Right lobe of liver (tissue), 6 donors: ENCODE measurements around the gene FRK. TPM values are rescaled to one million over a fixed set of nuclear protein-coding genes. Genes with fewer than 3 reads are reported as not detected.
A peak's percentile ranks its signal among the peaks of the same experiment; 100 is the strongest.

ENCODE experiments used
- ATAC-seq, 4 donors: fragments of 200-7000 bp; cut with Tn5 transposase; one replicate each; pipeline ENCODE4 v1.9.1; 2020; ENCODE audit warnings: mild to moderate bottlenecking in 4 of 4, moderate library complexity in 4 of 4
- DNase-seq, 3 donors: peaks; one replicate each; pipeline ENCODE4 v3.0.0-alpha.2; 2020
- H3K27ac ChIP-seq, 3 donors: fragments of 200-600 bp; one replicate each; pipeline ENCODE4 v1.8.0; 2022
- H3K27me3 ChIP-seq, 2 donors: fragments of 200-600 bp; one replicate each; pipeline ENCODE4 v1.8.0; 2022
- H3K36me3 ChIP-seq, 4 donors: fragments of 200-600 bp; sonication (generic) in 1 of 4; one replicate each; pipeline versions ENCODE4 v1.5.1 to v1.8.0; 2017 to 2022; ENCODE audit warnings: control low read depth in 1 of 4
- H3K4me1 ChIP-seq, 4 donors: fragments of 200-600 bp; sonication (generic) in 1 of 4; one replicate each; pipeline versions ENCODE4 v1.5.1 to v1.8.0; 2017 to 2022; ENCODE audit warnings: control low read depth in 1 of 4
- H3K4me3 ChIP-seq, 3 donors: fragments of 200-600 bp; one replicate each; pipeline ENCODE4 v1.8.0; 2022
- H3K9me3 ChIP-seq, 4 donors: fragments of 200-600 bp; sonication (generic) in 1 of 4; one replicate each; pipeline versions ENCODE4 v1.5.1 to v1.8.0; 2017 to 2022; ENCODE audit warnings: control low read depth in 1 of 4
- POLR2A ChIP-seq: fragments of 450-650 bp; IDR thresholded peaks from one replicate; pipeline ENCODE4 v1.6.1; 2017; ENCODE audit warnings: antibody characterized with exemption, mild to moderate bottlenecking
- WGBS: methylation state at CpG from one replicate; pipeline ENCODE4 v1.1.6; 2018; ENCODE audit warnings: low coverage, low lambda C conversion rate; ENCODE audit not compliant: insufficient coverage; ENCODE audit errors: missing lambda C conversion rate; 5-methylcytosine and 5-hydroxymethylcytosine counted together
- intact Hi-C, 2 donors: fragments of 100-400 bp; cut with DNase I; formaldehyde crosslinking; loops; one replicate each; pipeline versions ENCODE4 v1.11.2 to v1.14.1; 2022
- total RNA-seq, 6 experiments: library from RNA; depleted of rRNA in 2 of 6; stranded (reverse); fragments of >200 nt in 2 of 6; fragmentation: NEBNext Ultra II Directional in 3 of 6; extraction: Animal tissue kit (Norgen Biotek cat#: 25700) in 3 of 6; gene quantifications; one replicate each; pipeline versions ENCODE4 v1.1.0 to v1.2.4, GENCODE V29; 2016 to 2023
- TF ChIP-seq, protein P1 (sequence below), 4 donors: fragments of 200-600 bp in 3 of 4; fragments of 450-650 bp in 1 of 4; IDR thresholded peaks; one replicate each; pipeline versions ENCODE4 v1.5.1 to v1.8.0; 2016 to 2022; ENCODE audit warnings: antibody characterized with exemption in 4 of 4, mild to moderate bottlenecking in 2 of 4
- donor health status: DM: no; HTN: yes; CAD: no.
- donor health status: DM: no; HTN: no; CAD: no.
- donor health status: DM: no; HTN: no; CAD: no.
- donor health status: DM: no; HTN: yes; CAD: no.
- donor health status: DM: no; HTN: yes; CAD: no.

FRK gene
- total RNA-seq, 6 experiments from 2014 or later = 8.4 to 14.1 (median 11.9) TPM

DNA sequence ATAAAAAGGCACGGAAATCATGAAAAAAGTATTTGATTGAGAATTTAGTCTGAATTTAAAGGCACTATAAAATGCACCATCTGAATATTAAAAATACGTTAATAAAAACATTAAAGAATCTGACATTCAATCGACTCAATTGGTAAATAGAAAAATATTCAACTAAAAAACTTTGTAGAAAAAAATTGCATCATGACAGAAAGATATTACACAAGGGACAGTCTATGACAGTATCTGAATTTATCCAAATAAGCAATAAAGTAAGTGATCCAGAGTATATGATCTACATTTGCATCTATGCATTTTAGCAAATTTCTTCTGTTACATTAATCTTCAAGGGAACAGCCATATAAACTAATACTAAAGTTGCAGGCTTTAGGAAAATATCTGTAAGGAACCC, 9.4 kb downstream of the FRK start:
- H3K9me3 ChIP-seq = no peaks in the 10 kb centered on the region
- ATAC-seq (no peak), DNase-seq (no peak)
- intact Hi-C loops = no loop called here
- no peaks in the 10 kb centered on the region for H3K27me3 ChIP-seq
- 77% methylated on average over 3 of the region's 3 CpGs for WGBS
- peaks cover 0 to 5% (median under 1%) of the 10 kb centered on the region in 4 donors for H3K4me1 ChIP-seq
- no peak overlapping the region for H3K27ac ChIP-seq
- TF ChIP-seq, protein P1, sequence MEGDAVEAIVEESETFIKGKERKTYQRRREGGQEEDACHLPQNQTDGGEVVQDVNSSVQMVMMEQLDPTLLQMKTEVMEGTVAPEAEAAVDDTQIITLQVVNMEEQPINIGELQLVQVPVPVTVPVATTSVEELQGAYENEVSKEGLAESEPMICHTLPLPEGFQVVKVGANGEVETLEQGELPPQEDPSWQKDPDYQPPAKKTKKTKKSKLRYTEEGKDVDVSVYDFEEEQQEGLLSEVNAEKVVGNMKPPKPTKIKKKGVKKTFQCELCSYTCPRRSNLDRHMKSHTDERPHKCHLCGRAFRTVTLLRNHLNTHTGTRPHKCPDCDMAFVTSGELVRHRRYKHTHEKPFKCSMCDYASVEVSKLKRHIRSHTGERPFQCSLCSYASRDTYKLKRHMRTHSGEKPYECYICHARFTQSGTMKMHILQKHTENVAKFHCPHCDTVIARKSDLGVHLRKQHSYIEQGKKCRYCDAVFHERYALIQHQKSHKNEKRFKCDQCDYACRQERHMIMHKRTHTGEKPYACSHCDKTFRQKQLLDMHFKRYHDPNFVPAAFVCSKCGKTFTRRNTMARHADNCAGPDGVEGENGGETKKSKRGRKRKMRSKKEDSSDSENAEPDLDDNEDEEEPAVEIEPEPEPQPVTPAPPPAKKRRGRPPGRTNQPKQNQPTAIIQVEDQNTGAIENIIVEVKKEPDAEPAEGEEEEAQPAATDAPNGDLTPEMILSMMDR (IDR thresholded peaks at IDR 0.05) = no peak
- no peak for TF ChIP-seq POLR2A
- no peaks in the 10 kb centered on the region for H3K36me3 ChIP-seq
- no peak overlapping the region for H3K4me3 ChIP-seq

GRCh38 chr6:116050737-116051136, 10.0 kb downstream of the FRK start:
- no peak for DNase-seq
- H3K4me3 ChIP-seq = no peak overlapping the region
- TF ChIP-seq POLR2A = no peak
- TF ChIP-seq, protein P1 (IDR thresholded peaks at IDR 0.05) = no peak
- no peak overlapping the region for H3K27ac ChIP-seq
- no peaks in the 10 kb centered on the region for H3K27me3 ChIP-seq
- no peak for ATAC-seq
- 78% methylated on average over 1 of the region's 1 CpG for WGBS
- H3K9me3 ChIP-seq = no peaks in the 10 kb centered on the region
- peaks cover 0 to 5% (median 0%) of the 10 kb centered on the region in 4 donors for H3K4me1 ChIP-seq
- intact Hi-C loops = no loop called here
- H3K36me3 ChIP-seq = no peaks in the 10 kb centered on the region

DNA sequence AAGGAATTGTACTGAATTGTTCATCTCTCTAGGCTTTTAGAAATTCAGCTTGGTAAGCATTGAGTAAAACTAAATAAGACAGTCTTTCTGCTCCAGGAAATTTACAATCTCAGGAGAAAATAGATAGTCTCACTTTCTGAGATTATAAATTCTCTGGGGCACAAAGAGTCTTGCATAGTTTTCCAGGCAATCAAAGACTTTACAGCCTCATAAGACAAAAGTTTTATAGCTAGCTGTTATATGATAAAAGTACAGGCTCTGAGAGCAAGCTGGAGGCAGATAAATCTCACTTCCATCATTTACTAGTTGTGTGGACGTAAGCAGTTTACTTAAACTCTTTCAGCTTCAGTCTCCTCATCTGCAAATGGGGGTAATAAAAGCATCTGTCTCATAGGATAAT, 11.4 kb downstream of the FRK start:
- TF ChIP-seq POLR2A = no peak
- TF ChIP-seq, protein P1 (IDR thresholded peaks at IDR 0.05) = no peak
- Histone ChIP-seq H3K36me3 (no peaks in the 10 kb centered on the region), H3K4me3 (no peak overlapping the region), H3K27me3 (no peaks in the 10 kb centered on the region), H3K4me1 (peaks cover 0 to 5% (median 0%) of the 10 kb centered on the region in 4 donors), H3K9me3 (no peaks in the 10 kb centered on the region), H3K27ac (no peak overlapping the region)
- DNase-seq (no peak), ATAC-seq (no peak)
- WGBS = 100% methylated on average over 1 of the region's 1 CpG
- intact Hi-C loops = no loop called here

DNA sequence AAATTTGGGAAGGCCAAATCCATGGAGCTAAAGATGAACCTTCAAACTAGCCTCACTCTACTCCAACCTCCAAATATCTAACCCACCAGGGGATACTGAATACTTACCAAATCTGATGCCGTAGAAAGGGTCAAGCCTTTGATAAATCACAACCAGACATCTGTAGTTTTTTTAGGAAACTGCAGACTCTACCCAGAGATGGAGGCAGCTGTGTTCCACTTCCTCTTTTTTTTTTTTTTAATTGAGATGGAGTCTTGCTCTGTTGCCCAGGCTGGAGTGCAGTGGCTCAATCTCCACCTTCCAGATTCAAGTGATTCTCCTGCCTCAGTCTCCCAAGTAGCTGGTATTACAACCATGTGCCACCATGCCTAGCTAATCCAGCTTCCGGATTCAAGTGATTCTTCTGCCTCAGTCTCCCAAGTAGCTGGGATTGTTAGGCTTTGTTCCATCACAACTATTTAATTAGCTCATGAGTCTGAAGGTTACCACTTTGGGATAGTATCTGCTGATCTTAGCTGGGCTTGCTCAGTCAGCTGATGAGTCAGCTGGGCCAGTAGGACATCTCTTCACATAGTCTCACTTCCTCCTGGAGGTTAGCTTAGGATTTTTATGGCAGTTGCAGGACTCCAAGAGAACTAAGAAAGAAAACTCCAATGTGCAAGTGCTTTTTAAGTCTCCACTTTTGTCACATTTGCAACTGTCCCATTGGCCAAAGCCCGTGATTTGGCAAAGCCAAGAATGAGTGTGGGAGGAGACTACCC, 13.3 kb downstream of the FRK start:
- DNase-seq (peak in 1 of 3 donors; percentile 56), ATAC-seq (peak; percentile 79 to 100 (median 89))
- no peak overlapping the region for H3K4me3 ChIP-seq
- H3K9me3 ChIP-seq = no peaks in the 10 kb centered on the region
- TF ChIP-seq POLR2A = no peak
- TF ChIP-seq, protein P1 (IDR thresholded peaks at IDR 0.05) = no peak
- no peaks in the 10 kb centered on the region for H3K36me3 ChIP-seq
- no peaks in the 10 kb centered on the region for H3K27me3 ChIP-seq
- no peak overlapping the region for H3K27ac ChIP-seq
- H3K4me1 ChIP-seq = peaks cover 0 to 5% (median 0%) of the 10 kb centered on the region in 4 donors
- 73% methylated on average over 2 of the region's 3 CpGs for WGBS
- intact Hi-C loops = no loop called here
